ENCODE data around the gene PTH1R.

PTH1R gene

DNA sequence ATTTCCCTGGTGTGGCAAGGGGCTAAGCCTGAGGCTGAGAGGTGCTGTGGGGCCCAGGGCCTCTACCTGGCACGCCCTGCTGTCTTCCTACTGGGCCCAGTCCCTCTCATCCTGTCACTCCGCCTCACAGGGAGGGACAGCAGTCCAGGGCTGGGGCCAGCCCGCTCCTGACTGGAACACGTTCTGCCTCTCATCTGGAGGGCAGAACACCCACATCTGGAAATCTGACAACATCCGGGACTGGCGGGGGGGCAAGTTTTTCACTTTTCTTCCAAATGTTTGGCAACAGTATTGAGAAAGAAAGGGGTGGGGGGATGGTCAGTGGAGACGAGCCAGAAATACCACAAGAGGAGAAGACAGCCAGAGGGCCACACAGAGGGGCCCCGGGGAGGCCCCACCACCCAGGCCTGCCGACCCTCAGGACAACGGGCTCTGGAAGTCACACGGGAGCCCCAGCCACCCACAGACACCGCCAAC lies 12.5 kb upstream of the PTH1R start:
- DNase-seq: no peak

DNA sequence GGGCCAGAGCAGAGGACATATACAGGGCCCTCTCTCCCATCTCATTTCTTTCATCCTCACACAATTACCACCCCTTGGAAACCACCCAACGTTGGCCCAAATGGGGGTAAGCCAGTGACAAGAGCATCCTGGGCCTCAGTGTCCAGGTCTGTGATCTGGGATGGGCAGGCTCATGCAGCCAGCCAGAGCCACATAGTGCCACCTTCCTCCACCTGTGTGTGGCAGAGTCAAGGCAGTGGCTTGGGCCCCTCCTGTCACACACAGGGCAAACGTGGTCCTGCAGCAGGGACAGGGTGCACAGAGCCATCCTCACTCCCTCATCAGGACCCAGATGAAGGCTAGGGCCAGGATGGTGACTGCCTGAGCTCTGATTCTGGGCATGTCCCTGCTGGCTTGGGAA lies 12.0 kb upstream of the PTH1R start:
- DNase-seq: no peak

DNA sequence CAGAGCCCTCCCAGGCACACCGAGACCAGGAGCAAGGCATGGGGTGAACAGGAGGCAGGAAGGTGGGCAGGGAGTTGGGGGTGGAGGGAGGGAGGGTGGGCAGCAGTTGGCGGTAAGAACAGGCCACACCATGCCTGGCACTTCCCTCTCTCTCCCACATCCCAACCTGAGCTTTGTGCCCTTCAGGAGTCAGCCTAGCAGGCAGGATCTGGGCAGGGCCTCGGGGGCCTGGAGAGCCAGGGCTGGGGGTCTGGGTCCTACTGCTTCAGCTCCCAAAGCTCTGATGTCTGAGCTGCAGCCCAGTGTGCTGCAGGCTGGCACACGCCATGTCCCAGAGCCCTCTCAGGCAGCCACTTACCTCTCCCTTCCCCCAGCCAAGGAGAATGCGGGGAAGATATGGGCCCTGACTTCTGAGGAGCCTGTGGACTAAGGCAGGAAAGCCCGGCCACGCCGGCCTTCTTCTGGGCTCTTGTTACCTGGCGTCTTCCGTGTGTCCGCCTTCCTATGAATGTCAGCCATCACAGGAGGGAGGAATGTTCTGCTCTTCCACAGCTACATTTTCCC lies 11.4 kb upstream of the PTH1R start:
- no peak for DNase-seq

DNA sequence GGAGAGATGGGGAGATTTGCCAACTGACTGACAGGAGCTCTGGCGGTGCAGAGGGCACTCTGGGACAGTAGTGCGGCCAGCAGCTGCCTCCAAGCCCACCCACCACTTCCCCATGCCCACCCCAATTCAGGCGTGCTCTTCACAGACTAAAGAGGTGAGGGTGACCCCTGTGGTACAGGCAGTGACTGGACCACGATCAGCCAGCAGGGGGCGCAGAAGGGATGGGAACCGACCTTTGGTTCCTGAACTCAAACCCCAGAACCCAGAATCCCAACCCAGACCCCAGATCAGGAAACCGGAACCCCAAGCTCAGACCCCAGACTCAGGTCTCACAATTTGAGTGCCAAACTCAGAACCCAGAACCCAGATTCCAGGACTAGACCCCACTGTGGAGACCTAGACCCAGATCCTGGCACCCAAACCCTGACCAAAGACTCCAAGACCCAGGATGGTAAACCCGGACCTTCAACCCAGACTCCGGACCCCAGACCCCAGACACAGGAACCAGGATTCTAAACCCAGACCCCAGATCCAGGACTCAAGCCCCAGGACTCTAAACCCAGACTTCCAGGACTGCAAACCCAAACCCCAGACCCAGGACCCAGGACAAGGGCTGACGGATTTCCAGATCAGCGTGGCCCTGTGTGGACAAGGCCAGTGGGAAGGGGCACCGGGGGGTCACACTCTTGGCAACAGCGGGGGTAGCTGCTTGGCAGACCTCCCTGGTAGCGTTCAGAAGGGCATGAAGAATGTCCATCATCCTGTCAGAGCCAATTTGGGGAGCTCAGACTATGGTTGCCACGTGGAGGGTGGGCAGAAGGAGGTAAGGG lies 10.6 kb upstream of the PTH1R start:
- peak in 1 of 2 experiments; percentile 26 for DNase-seq

DNA sequence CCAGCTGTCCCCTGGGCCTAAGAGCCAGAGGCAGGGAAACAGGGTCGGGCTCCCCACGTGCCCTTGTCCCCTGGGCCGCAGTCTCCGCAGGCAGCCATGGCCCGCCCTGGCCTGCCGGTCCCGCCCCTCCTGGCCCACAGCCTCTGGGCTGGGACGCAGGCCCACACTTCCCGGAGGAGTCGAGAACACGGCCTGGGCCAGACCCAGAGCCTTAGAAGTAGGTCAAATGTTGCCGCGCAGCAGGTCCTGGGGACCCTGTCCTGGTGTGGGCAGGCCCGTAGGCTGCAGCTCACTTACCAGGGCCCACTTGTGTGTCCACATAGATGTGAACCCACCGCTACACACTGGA lies 10.0 kb upstream of the PTH1R start:
- DNase-seq: no peak

DNA sequence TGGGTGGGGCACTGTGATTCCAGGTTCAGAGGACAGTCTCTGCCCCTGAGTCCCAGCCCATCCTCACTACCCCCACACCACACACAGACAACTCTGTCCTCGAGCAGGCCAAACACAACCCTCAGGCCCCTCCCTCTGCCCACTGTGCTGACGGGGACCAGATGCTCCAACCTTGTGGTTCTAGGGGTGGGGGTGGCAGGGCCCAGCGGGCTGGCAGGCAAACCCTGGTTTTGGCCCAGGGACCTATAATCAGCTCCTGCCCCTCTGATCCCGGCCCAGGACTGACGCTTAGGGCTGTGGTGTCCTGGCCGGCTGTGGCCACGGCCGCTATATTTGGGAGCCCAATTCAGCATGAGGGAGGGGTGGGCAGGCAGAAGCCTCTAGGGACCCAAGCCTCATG lies 9.2 kb upstream of the PTH1R start:
- DNase-seq: peak in 1 of 2 experiments; percentile 22

DNA sequence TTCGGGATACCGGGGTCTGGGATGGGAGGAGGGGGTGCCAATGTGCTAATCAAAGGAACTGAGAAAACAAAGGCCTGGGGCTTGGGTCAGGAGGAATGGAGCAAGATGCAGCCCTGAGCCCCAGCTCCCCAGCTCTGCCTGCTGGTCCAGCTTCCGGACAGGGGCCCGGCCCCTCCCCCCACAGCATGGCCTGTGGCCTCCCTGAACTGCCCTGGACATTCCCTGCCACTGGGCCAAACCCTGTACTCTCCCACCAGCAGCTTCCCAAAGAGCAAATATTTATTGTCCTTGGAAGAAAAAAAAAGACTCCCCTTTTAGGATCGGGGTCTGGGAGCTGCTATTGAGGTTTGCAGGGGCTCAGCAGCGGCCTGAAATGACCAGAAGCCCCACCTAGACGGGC lies 8.6 kb upstream of the PTH1R start:
- DNase-seq: no peak

DNA sequence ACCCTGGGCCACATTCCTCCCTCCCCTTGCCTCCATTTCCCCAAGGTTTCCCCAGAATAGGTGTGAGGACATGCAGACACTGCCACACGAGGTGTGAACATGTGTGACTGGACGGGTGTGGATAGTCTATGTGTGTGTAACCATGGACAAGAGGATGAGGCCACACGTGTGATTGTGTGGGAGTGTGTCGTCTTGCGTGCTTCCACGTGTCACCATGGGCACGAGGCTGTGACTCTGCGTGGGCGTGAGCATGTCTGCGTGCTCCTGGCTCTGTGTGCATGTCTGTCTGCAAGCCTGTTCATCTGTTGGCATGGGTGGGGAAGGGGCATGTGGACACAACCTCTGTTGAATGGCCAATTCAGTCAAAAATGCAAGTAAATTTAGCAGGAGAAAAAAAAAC lies 8.1 kb upstream of the PTH1R start:
- no peak for DNase-seq

DNA sequence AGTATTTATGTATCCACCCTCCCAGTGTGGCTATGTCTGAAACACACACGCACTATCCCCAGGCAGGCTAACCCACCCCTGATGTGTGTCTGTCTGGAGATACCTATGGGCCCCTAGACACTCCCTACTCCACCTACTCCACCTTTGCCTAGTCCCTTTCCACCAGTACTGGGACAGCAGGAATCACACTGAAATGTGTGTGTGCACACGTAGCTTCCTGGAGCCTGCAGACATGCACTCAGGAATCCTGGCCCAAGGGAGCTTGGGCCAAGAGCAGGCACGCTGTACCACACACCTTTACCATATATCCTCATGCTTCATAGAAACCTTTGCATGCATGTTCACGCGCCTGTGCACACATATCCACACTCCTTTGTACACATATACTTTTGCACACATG lies 6.9 kb upstream of the PTH1R start:
- DNase-seq: no peak

DNA sequence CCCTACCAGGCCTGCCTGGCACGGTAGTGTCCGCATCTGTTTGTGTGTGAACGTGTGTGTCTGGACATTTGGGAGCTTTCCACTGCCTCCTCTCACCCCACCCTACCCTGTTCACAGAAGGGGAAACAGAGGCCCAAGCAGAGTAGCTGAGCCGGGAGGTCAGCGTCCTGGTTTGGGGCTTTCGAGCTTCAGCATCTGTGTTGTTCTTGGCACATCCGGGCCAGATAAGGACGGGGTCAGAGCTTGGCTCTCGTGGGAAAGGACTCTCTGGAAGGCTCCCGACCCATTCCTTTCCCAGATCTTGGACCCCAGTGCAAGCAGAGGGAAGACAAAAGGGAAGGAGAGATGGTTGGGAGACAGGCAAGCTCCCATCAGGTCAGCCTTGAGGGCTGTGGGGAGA lies 6.3 kb upstream of the PTH1R start:
- DNase-seq: no peak

DNA sequence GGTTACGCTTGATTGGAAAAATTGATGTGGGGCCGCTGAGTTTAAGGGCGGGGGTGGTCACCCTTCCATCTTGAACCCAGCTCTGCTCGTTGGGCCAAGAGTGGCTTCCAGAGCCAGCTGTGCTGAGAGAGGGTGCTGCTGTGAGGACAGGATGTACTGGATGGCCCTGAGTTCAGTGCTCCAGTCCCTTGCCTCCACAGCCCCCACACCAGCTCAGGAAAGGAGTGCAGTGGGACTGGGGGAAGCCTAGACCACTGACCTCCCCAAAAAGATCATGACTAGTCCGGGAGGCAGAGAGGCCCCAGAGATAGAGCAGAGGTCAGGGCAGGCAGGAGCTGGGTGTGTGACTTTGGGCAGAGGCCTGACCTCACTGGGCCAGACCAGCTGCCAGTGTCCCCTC lies 4.0 kb upstream of the PTH1R start:
- DNase-seq: no peak

DNA sequence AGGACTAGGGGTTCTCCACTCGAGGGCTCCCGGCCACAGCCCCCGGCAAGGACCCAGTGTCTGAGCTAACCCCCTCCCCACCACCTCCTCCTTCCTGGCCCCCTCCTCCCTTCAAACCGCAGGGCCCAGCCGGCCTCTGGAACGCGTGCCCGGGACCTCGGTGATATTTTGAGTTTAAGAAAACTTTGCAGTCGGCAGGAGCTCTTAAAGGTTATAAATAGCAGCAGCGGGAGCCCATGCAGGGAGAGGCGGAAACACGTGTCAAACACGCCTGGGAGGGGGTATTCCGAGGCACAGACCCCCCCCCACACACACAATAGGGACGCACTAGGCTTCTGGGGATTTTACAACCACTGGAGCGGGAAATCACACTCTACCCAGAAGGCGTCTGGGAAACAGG lies 3.1 kb upstream of the PTH1R start:
- no peak for DNase-seq

DNA sequence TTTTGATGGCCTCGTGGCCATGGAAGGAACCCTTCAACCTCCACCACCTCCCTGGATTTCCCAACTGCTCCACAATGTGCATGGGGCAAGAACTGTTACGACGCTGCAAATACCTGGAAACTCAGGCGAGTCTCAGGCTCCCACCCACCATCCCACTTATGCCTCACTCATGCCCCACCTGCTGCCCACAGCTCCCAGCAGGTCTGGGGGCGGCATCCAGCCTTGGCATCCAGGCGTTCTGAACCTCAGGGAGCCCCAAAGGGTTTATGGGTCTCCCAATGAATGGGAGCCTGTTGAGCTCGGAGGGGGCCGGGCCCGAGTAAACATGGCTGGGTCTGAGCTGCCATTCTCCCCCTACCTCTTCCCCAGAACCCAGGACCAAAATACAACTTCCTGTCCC lies 2.0 kb upstream of the PTH1R start:
- DNase-seq: no peak

DNA sequence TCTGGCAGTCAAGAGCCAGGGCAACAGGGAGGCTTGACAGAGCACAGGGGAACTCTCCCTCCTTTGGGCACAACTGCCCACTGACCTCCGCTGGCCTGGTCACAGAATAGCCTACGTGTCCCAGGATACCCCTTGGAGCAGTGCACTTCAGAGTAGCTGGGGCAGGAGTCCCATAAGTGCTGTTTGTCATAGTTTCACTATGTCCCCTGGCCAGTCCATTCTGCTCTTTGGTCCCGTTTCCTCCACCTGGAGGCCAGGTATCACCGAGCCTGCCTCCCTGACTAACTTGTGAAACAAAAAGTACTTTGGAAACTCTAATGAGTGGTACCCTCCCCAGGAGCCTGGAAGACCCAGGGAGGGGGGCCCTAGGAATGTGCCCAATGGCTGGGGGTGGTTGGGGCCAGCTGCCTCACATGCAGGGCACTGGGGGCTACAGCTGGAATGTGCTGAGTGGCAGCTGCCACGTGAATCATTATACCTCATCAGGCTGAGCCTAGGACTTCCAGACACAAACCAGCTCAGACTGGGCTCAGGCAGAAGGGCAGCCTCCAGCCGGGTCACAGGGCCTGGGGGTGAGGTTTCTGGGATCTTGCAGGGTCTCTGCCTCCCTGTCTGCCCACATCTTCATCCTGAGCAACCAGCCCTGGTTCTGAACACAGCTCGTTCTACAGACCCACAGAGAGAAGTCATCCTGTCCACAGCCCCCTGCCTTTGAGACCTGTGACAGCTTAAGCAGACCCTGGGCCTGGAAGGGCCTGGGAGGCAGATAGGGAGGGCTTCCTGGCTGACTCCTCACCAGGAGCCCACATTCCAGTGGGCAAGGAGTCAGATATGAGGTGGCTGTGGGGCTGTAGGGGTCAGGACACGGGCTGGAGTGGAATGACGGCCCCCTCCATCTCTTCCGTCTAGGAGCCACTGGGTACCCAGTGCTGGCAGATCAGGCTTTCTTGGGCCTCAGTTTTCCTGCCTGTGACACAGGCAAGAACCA lies 914 bp upstream of the PTH1R start:
- DNase-seq: no peak

DNA sequence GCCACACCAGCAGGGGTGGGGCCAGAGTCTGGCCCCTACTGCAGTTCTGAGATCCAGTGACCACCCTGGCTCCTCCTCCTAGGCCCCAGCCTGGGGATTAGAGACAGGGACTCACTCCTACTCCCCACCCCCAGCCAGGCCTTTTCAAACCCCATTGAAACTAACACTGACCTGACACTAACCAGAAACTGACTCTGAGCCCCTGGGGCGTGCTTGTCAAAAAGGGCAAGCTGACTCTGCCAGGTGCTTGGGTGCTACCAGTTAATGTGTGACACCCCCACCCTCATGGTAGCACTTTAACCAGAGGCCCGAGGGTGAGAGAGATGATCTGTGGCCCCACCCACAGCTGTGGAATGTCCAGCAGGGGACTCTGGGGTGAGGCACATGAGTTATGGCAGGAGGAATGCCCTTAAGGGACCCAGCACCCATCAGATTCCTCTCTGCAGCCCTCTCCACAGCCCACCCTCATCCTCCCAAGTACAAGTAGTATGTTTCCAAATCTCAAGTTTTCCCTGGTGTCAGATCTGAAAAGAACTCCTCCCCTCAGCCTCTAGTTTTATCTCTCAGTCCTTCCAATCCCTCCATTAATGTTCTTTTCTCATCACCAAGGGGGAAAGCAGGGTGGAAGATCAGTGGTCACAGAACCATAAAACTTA lies 1.4 kb downstream of the PTH1R start:
- DNase-seq: no peak

DNA sequence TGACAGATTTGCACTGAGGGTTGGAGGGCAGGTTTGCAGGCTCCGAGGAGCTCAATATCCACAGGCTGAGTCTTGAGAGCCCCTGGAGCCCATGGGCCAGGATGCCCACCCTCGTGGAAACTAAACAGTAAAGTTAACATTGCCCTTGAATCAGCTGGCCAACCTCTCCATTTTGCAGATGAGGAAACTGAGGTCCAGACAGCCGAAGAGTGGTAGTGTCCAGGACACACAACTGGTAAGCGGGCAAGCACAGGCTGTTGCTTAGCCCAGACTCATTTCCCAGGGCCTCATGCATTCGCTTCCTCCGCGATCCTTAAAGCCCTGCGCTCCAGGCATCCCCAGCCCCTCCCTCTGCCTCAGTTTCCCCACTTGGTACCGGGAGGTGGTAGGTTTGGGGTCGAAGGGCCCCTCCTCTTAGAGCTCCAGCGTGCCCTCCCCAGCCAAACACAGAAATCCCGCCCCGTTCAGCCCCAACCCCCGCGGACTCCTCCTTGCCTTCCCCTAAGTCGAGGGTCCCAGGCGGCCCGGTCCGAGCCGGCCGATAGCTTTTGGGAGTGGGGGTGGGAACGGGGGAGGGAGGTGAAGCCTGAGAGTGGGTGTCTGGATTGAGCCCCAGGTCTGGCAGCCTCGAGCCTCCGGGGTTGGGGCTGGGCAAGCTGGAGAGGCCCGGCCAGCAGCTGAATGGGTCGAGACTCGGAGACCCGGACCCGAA lies 3.5 kb downstream of the PTH1R start:
- no peak for DNase-seq

DNA sequence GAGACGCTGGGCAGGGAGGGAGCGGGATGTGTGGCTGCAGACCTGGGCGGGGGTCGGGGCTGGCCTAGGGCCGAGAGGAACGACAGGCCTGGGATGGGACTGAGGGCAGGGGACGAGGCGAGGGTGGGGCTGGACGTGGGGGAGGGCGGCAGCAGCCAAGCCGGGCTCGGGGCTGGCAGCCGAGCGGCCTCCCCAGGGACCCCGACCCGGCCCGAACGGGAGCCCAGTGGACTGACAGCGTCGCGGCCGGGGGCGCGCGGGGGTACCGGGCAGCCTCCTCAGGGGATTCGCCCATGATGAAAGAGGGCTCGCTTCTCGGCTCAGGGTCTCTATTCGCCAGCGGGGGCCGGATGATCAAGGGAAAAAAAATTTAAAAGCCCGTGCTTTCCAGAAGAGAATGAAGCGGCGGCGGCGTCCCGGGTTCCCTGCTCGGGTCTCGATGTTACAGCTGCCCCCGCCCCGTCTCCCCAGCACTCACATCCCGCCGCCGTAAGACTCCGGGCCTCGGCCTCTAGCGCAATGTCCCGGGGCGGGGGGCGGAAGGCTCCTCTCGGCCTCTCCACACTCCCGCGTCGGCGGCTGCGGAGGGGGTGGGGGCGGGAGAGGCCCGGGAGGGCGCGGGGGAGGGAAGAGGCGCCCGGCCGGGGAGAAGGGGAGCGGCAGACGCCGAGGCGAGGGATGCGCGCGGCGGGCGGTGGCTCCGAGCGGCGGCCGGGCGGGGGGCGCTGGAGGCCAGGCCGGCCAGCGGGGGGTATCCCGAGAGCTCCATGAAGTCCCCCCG lies 4.3 kb downstream of the PTH1R start:
- DNase-seq: no peak

DNA sequence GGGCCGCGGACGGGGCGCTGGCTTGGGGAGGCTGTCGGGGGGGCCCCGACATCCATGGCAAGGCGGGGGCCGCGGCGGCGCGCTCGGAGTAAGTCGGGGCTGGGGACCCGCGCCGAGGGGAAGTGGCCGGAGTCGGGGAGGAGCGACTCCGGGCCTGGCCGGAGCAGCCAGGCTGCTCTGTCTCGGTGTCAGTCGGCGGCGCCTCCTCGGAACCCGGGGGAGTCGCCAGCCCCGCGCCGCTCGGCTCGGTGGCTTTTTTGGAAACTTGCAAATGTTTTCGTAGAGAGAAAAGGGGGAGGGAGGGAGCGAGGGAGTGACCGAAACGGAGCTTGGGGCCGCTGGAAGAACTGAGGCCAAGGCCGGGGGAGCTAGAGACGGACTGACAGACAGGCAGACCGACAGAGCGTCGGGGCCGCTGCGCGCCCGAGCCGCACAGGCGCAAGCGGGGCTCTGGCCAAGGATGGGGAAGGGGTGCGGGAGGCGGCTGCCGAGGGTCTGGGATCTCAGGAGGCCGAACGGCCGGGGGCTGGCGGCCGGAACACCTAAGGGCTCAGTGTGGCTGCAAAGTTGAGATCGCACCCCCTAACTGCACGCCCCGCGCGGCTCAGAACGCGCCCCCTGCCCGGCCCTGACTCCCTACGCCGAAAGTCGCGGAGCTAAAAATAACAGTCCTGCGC lies 5.0 kb downstream of the PTH1R start:
- no peak for DNase-seq

DNA sequence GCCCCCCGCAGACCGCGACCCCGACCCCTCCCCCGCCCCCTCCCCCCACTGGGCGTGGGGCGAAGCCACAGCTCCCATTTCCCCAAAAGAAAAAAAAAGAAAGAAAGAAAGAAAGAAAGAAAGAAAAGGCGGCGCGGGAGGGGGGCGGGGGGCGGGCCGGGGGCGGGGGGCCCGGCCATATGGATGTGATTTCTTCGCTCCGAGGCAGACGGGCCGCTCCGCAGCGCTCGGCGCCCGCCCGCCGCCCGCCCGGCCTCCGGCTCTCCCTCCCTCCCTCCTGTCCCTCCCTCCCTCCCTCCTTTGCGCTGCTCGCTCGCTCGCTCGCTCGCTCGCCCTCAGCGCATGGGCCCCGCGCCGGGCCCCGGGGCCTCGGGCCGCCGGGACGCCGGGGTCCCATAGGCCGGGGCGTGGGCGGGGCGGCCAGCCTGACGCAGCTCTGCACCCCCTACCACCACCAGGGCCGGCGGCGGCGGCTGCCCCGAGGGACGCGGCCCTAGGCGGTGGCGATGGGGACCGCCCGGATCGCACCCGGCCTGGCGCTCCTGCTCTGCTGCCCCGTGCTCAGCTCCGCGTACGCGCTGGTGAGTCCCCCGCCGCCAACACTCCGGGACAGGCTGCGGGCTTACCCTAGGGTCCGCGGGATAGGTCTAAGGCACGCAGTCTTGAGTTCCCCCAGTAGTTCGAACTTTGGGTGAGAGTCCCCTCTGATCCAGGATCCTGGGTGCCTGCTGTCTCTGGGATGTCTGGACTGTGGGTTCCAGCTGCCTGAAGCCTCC lies 5.7 kb downstream of the PTH1R start:
- peak in 1 of 2 experiments; percentile 27 for DNase-seq

DNA sequence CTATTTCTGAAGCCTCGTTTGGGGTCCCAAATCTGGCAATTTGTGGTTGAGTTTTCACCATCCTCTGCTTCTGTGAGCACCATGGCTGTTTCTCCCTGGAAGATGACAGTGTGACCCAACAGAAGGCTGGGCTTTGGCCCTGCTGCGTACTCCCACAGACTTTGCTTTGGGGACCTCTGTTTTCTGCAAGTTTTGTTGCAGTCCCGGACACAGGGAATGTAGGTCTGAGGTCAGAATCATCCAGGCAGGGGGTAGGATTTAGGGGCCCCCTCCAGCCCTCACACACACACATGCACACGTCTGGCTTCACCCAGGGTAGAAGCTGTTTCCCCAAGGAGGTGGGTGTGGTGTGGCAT lies 6.3 kb downstream of the PTH1R start:
- DNase-seq: no peak

Data from NCI-H524 (cell line).